Upper lobe of left lung (tissue), 6 donors: ENCODE results near the gene C11orf16. TPM values are rescaled to one million over a fixed set of nuclear protein-coding genes. Genes with fewer than 3 reads are reported as not detected.

Experiments used
- ATAC-seq, 2 donors: fragments of 200-7000 bp; cut with Tn5 transposase; one replicate each; pipeline ENCODE4 v1.9.1; 2022; ENCODE audit warnings: mild to moderate bottlenecking in 2 of 2, moderate library complexity in 2 of 2; ENCODE audit not compliant: low FRiP score in 2 of 2
- DNase-seq, 2 donors: peaks; one replicate each; pipeline ENCODE4 v3.0.0-alpha.2; 2019 to 2020
- H3K27ac ChIP-seq, 4 donors: fragments of 200-600 bp; sonication (generic); one replicate each; pipeline ENCODE4 v1.5.1; 2016 to 2019
- H3K27me3 ChIP-seq, 4 donors: fragments of 200-600 bp; sonication (generic); one replicate each; pipeline ENCODE4 v1.5.1; 2017 to 2019
- H3K36me3 ChIP-seq, 4 donors: fragments of 200-600 bp; sonication (generic); one replicate each; pipeline ENCODE4 v1.5.1; 2016 to 2019
- H3K4me1 ChIP-seq, 4 donors: fragments of 200-600 bp; sonication (generic); one replicate each; pipeline ENCODE4 v1.5.1; 2018 to 2019
- H3K4me3 ChIP-seq, 4 donors: fragments of 200-600 bp; sonication (generic); one replicate each; pipeline ENCODE4 v1.5.1; 2017 to 2019; ENCODE audit warnings: mild to moderate bottlenecking in 2 of 4, moderate library complexity in 1 of 4
- H3K9me3 ChIP-seq, 4 donors: fragments of 200-600 bp; sonication (generic); one replicate each; pipeline ENCODE4 v1.5.1; 2018 to 2019
- CTCF ChIP-seq, 6 experiments: fragments of 450-650 bp in 4 of 6; fragments of 200-600 bp in 2 of 6; sonication (generic) in 2 of 6; IDR thresholded peaks; one replicate each; pipeline ENCODE4 v1.5.1; 2016 to 2019; ENCODE audit warnings: antibody characterized with exemption in 6 of 6
- EP300 ChIP-seq, 4 donors: sonication (generic); formaldehyde crosslinking; IDR thresholded peaks; one replicate each; pipeline ENCODE4 v1.5.1; 2017; ENCODE audit warnings: antibody characterized with exemption in 4 of 4, control low read depth in 2 of 4
- POLR2A ChIP-seq, 4 donors: fragments of 450-650 bp; IDR thresholded peaks; one replicate each; pipeline ENCODE4 v1.5.1; 2016 to 2017; ENCODE audit warnings: antibody characterized with exemption in 4 of 4, mild to moderate bottlenecking in 2 of 4
- POLR2AphosphoS5 ChIP-seq, 2 donors: sonication (generic); formaldehyde crosslinking; IDR thresholded peaks; one replicate each; pipeline ENCODE4 v1.5.1; 2017; ENCODE audit warnings: antibody characterized with exemption in 2 of 2
- WGBS, 2 donors: methylation state at CpG; one replicate each; pipeline ENCODE4 v1.1.5; 2017 to 2018; 5-methylcytosine and 5-hydroxymethylcytosine counted together
- total RNA-seq, 6 donors: library from RNA; depleted of rRNA in 4 of 6; stranded (reverse); fragments of >200 nt in 4 of 6; gene quantifications; one replicate each; pipeline versions ENCODE4 v1.1.0 to v1.2.1, GENCODE V29; 2016 to 2021
- donor health status: DM: no; HTN: no; CAD: no; lungs with moderate emphysema.
- donor health status: DM: no; HTN: yes; CAD: no; lungs with severe emphysema.

C11orf16 gene
- total RNA-seq, 6 donors from 2014 or later = 4.3 to 13.6 (median 7.8) TPM; not detected in 1

DNA sequence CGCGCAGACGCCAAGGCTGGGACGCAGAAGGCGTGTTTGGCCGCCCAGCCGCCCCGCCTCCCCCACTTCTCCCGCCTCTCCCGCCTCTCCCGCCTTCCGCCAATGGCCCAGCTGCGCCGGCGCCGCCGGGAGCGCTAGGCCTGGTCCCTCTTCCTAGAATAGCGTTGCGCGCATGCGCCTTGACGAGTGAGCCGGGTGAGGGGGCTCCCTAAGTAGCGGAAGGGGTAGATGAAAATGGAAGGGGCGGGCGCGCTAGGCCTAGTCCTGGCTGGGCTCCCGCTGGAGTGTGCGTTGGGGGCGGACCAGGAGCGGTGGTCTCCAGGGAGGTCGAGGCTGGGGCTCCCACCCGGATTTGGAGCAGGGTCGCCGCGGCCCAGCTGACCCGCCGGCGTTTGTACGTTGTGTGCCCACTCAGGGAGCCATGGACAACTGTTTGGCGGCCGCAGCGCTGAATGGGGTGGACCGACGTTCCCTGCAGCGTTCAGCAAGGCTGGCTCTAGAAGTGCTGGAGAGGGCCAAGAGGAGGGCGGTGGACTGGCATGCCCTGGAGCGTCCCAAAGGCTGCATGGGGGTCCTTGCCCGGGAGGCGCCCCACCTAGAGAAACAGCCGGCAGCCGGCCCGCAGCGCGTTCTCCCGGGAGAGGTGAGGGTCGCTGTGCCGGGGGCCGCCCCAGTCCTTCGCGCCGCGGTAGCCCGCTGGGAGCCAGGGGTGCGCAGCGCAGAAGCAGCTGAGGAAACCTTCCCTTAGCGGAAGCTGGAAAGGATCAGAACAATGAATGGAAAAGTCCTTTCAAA is 21.5 kb downstream of the C11orf16 start, which contains the start of gene AKIP1:
Gene AKIP1 (plus strand): TSS at position 161 of the 795 bp plus-strand sequence. CDS start 261 bp downstream, at position 422.
- peaks cover 0 to 4% (median 0%) of the 10 kb centered on the region in 4 donors for H3K36me3 ChIP-seq
- DNase-seq (peak; percentile 96 to 98), ATAC-seq (peak; percentile 97)
- peak; percentile 53 to 78 for TF ChIP-seq POLR2AphosphoS5 (IDR thresholded peaks at IDR 0.05)
- TF ChIP-seq CTCF (IDR thresholded peaks at IDR 0.05) = peak in 1 of 6 experiments; percentile 16
- peak in 1 of 4 donors; percentile 71 for TF ChIP-seq POLR2A (IDR thresholded peaks at IDR 0.05)
- TF ChIP-seq EP300 (IDR thresholded peaks at IDR 0.05) = no peak
- H3K4me3 ChIP-seq = peak within 1 kb of the TSS; percentile 58 to 98 (median 81)
- no peaks in the 10 kb centered on the region for H3K9me3 ChIP-seq
- H3K4me1 ChIP-seq = peaks cover 23 to 37% (median 31%) of the 10 kb centered on the region in 4 donors
- 0% methylated on average over 4 to 52 of the region's 68 CpGs for WGBS, 2 donors
- no peaks in the 10 kb centered on the region for H3K27me3 ChIP-seq
- H3K27ac ChIP-seq = peak within 1 kb of the TSS; percentile 90 to 97 (median 91)

DNA sequence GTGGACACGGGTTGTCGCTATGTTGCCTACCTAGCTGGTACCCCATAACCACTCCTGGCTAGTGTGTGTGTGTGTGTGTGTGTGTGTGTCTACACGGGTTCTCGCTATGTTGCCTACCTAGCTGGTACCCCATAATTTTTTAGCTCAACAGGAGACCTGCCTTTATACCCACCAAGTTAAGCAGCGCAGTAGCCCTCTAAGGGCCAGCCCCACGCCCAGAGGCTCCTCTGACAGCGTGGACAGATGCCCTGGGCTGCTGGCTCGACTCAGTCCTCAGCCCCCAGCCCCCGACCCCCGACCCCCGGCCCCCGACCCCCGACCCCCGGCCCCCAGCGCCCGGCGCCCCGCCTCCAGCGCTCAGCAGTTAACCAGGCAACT is 22.1 kb downstream of the C11orf16 start:
- ATAC-seq = peak; percentile 2 to 23
- no peaks in the 10 kb centered on the region for H3K9me3 ChIP-seq

DNA sequence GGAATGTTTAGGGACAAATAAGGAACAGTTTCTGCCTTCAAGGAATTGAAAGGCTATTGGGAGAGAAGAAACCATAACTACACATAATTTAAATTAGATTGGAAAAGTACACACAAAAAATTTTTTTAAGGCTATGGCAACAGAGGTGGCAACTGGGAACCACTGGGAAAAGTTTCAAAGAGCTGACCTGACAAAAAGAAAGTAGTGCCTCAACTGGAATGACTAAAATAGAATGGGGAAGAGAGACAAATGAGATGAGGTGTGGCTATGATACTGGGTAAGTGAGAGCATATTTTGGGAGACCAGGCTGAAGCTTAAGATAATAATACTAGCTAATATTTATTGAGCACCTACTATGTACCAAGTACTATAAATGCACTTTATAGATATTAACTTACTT is 24.6 kb downstream of the C11orf16 start:
- Histone ChIP-seq H3K9me3 (no peaks in the 10 kb centered on the region), H3K27me3 (no peaks in the 10 kb centered on the region), H3K27ac (no peak overlapping the region), H3K36me3 (no peaks in the 10 kb centered on the region), H3K4me3 (no peak overlapping the region), H3K4me1 (peaks cover 8 to 19% (median 16%) of the 10 kb centered on the region in 4 donors)
- ATAC-seq (no peak), DNase-seq (no peak)
- TF ChIP-seq CTCF (IDR thresholded peaks at IDR 0.05) (no peak), POLR2A (IDR thresholded peaks at IDR 0.05) (no peak), POLR2AphosphoS5 (IDR thresholded peaks at IDR 0.05) (no peak), EP300 (IDR thresholded peaks at IDR 0.05) (no peak)

More for the DNA sequence above, 22.1 kb downstream of the C11orf16 start:
- no peak for TF ChIP-seq POLR2AphosphoS5 (IDR thresholded peaks at IDR 0.05)
- no peak for TF ChIP-seq CTCF (IDR thresholded peaks at IDR 0.05)
- no peak for TF ChIP-seq POLR2A (IDR thresholded peaks at IDR 0.05)
- TF ChIP-seq EP300 (IDR thresholded peaks at IDR 0.05) = no peak
- Histone ChIP-seq H3K27ac (peak overlapping the region; percentile 90 to 97 (median 91)), H3K36me3 (no peaks in the 10 kb centered on the region), H3K4me1 (peaks cover 23 to 37% (median 31%) of the 10 kb centered on the region in 4 donors), H3K27me3 (no peaks in the 10 kb centered on the region), H3K4me3 (peak overlapping the region; percentile 58 to 98 (median 81))
- WGBS, 2 donors = 5% methylated on average over 12 of the region's 19 CpGs; no CpG with 5 or more reads in 1 of the 2 donors
- no peak for DNase-seq

- ATAC-seq = no peak
- no peak for TF ChIP-seq CTCF (IDR thresholded peaks at IDR 0.05)
- TF ChIP-seq POLR2AphosphoS5 (IDR thresholded peaks at IDR 0.05) = no peak
- TF ChIP-seq EP300 (IDR thresholded peaks at IDR 0.05) = no peak
- TF ChIP-seq POLR2A (IDR thresholded peaks at IDR 0.05) = no peak
- DNase-seq = no peak
- WGBS, 2 donors = 78 to 80% methylated on average over 1 of the region's 1 CpG
- H3K27ac ChIP-seq = no peak overlapping the region
- H3K4me3 ChIP-seq = no peak overlapping the region
- peaks cover 4 to 12% (median 11%) of the 10 kb centered on the region in 4 donors for H3K4me1 ChIP-seq
- no peaks in the 10 kb centered on the region for H3K27me3 ChIP-seq
- H3K36me3 ChIP-seq = no peaks in the 10 kb centered on the region
- no peaks in the 10 kb centered on the region for H3K9me3 ChIP-seq
Measured at GRCh38 chr11:8907116-8907515, 25.6 kb downstream of the C11orf16 start.
